ENCODE measurements around the gene MMP20. TPM values are rescaled to one million over a fixed set of nuclear protein-coding genes. Genes with fewer than 3 reads are reported as not detected.

MMP20 gene
- total RNA-seq, 2 donors from 2014 or later, result not detected

DNA sequence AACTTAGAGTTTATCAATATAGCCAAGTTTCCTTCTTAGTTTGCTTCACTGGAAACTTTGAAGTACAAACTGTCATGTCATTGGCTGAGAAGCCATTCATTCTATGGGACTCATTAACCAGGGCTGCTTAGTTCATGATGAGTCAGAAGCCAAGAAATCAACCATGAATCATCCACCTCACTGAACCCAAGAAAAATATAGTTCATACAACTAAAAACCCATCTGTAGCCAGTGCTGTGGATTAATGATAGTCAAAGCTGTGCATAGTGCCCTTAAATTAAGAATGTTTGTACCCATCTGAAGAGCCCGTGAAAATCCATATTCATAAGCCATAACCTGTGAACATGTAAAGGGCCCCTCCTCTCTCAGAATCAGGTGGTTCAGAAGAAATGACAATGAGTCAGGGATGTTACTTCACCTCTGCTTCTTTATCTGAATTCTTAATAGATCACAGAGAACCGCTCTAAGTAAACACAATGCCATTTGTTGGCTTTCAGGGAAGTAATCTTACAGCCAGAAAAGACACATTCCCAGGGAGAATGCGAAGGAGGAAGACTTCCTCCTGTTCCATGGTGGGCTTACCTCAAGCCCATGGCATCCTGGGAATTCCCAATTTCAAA is 25.4 kb downstream of the MMP20 start:
- no peaks in the 10 kb centered on the region for H3K4me1 ChIP-seq (replicated peaks)
- H3K27me3 ChIP-seq (replicated peaks; ENCODE audit: insufficient read depth), result no peaks in the 10 kb centered on the region
- H3K9me3 ChIP-seq, result no peaks in the 10 kb centered on the region
- no peak for TF ChIP-seq POLR2A (IDR thresholded peaks at IDR 0.05)
- TF ChIP-seq, protein P1, sequence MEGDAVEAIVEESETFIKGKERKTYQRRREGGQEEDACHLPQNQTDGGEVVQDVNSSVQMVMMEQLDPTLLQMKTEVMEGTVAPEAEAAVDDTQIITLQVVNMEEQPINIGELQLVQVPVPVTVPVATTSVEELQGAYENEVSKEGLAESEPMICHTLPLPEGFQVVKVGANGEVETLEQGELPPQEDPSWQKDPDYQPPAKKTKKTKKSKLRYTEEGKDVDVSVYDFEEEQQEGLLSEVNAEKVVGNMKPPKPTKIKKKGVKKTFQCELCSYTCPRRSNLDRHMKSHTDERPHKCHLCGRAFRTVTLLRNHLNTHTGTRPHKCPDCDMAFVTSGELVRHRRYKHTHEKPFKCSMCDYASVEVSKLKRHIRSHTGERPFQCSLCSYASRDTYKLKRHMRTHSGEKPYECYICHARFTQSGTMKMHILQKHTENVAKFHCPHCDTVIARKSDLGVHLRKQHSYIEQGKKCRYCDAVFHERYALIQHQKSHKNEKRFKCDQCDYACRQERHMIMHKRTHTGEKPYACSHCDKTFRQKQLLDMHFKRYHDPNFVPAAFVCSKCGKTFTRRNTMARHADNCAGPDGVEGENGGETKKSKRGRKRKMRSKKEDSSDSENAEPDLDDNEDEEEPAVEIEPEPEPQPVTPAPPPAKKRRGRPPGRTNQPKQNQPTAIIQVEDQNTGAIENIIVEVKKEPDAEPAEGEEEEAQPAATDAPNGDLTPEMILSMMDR (IDR thresholded peaks at IDR 0.05), result no peak
- WGBS, result 51% methylated on average over 3 of the region's 3 CpGs
- intact Hi-C loops (cut with DNase I), result no loop called here
- no peak overlapping the region for H3K27ac ChIP-seq
- H3K36me3 ChIP-seq, result no peaks in the 10 kb centered on the region
- no peak for DNase-seq (ENCODE audit: low spot score)
- H3K4me3 ChIP-seq, result no peak overlapping the region

- Histone ChIP-seq H3K27ac (no peak overlapping the region), H3K4me3 (no peak overlapping the region), H3K27me3 (replicated peaks; ENCODE audit: insufficient read depth) (no peaks in the 10 kb centered on the region), H3K36me3 (no peaks in the 10 kb centered on the region), H3K4me1 (replicated peaks) (no peaks in the 10 kb centered on the region), H3K9me3 (no peaks in the 10 kb centered on the region)
- no peak for DNase-seq (ENCODE audit: low spot score)
- TF ChIP-seq, protein P1 (IDR thresholded peaks at IDR 0.05), result no peak
- TF ChIP-seq POLR2AphosphoS5 (IDR thresholded peaks at IDR 0.05), result no peak
- TF ChIP-seq POLR2A (IDR thresholded peaks at IDR 0.05), result no peak
- 71% methylated on average over 1 of the region's 1 CpG for WGBS
- intact Hi-C loops (cut with DNase I), result no loop called here
Observed at GRCh38 chr11:102598272-102598671, 26.9 kb downstream of the MMP20 start.

DNA sequence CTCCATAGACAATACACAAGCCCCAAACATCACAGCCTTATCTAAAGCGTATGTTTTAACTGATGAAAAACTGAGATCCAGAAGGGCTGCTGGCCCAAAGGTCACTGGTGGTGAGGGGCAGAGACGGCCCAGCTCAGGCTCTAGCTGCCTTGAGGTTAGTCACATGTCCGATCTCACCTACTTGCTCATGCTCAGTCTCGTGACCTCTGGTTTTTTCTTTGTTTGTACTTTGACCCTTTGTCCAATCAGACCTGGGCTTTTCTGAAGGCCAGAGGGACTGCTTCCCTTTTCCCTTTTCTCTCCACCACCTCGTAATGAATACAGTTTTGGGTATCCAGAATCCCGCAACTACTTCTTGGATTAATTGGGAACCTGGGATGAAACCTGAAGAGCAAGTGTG is 28.6 kb downstream of the MMP20 start:
- no peak overlapping the region for H3K4me3 ChIP-seq
- no peak overlapping the region for H3K27ac ChIP-seq
- H3K9me3 ChIP-seq, result no peaks in the 10 kb centered on the region
- H3K36me3 ChIP-seq, result no peaks in the 10 kb centered on the region
- H3K4me1 ChIP-seq (replicated peaks), result no peaks in the 10 kb centered on the region
- no peak for DNase-seq (ENCODE audit: low spot score)
- WGBS, result 91% methylated on average over 6 of the region's 6 CpGs
- TF ChIP-seq POLR2AphosphoS5 (IDR thresholded peaks at IDR 0.05) (no peak), POLR2A (IDR thresholded peaks at IDR 0.05) (no peak)
- TF ChIP-seq, protein P1 (IDR thresholded peaks at IDR 0.05), result no peak
- H3K27me3 ChIP-seq (replicated peaks; ENCODE audit: insufficient read depth), result no peaks in the 10 kb centered on the region
- intact Hi-C loops (cut with DNase I), result no loop called here

DNA sequence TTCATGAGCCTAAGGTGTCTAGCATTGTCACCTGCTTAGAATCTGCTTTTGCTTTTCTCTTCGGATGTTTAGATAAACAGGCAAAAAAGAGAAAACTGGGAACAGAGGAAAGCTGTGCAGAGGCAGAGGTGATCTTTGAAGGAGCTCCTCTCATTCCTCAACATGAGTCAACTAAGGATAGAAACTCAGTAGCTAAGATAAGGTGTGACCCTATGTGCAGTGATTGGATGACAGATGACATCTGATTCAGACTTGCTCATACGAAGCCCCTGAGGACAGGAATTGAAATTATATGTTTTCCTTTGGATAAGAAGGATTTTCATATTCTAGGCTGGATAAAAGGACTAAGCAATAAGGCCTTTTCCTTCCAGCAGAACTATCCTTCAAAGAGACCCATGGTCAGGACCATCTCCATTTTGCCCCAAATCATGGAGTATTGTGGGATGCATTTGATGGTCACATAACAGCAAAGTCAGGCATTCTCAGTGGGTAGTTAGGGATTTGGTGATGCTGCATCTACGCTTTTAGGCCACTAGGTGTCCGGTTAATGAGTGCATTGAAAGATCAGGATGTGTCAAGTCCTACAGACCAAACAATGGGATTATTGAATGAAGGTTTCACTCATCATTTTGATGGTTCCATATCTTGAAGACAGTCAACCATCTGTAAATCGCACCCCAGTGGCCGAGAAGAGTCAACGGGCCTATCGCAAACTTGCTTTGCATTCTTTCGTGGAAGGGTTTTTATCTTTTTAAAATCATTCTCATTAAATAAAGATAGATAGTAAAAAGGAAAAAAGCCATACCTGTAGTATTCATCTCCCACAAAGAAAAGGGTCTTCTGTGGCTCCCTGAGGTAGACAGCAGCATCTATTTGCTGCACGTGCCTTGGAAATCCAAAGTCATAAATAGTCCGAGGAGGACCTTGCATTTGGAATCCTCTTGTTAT is 32.2 kb downstream of the MMP20 start:
- TF ChIP-seq, protein P1 (IDR thresholded peaks at IDR 0.05), result peak in 3 of 4 experiments; percentile 16 to 31 (median 21)
- TF ChIP-seq POLR2AphosphoS5 (IDR thresholded peaks at IDR 0.05), result no peak
- intact Hi-C loops (cut with DNase I), result no loop called here
- Histone ChIP-seq H3K27ac (no peak overlapping the region), H3K9me3 (no peaks in the 10 kb centered on the region), H3K4me1 (replicated peaks) (no peaks in the 10 kb centered on the region), H3K4me3 (no peak overlapping the region), H3K36me3 (no peaks in the 10 kb centered on the region), H3K27me3 (replicated peaks; ENCODE audit: insufficient read depth) (no peaks in the 10 kb centered on the region)
- WGBS, result 90% methylated on average over 11 of the region's 11 CpGs
- no peak for DNase-seq (ENCODE audit: low spot score)
